HG03135 (cell line): ENCODE data around the gene S1PR3.
"Not testable (repeated sequence)": the region's sequence is repeated elsewhere in the genome, so short reads cannot be mapped to it uniquely, and the experiment has no call there.

Experiments used
- ATAC-seq: cut with Tn5 transposase; IDR thresholded peaks from one replicate; pipeline ENCODE4 v1.9.1; 2021; ENCODE audit warnings: mild to moderate bottlenecking, moderate library complexity; ENCODE audit not compliant: unreplicated experiment

The S1PR3 gene

DNA sequence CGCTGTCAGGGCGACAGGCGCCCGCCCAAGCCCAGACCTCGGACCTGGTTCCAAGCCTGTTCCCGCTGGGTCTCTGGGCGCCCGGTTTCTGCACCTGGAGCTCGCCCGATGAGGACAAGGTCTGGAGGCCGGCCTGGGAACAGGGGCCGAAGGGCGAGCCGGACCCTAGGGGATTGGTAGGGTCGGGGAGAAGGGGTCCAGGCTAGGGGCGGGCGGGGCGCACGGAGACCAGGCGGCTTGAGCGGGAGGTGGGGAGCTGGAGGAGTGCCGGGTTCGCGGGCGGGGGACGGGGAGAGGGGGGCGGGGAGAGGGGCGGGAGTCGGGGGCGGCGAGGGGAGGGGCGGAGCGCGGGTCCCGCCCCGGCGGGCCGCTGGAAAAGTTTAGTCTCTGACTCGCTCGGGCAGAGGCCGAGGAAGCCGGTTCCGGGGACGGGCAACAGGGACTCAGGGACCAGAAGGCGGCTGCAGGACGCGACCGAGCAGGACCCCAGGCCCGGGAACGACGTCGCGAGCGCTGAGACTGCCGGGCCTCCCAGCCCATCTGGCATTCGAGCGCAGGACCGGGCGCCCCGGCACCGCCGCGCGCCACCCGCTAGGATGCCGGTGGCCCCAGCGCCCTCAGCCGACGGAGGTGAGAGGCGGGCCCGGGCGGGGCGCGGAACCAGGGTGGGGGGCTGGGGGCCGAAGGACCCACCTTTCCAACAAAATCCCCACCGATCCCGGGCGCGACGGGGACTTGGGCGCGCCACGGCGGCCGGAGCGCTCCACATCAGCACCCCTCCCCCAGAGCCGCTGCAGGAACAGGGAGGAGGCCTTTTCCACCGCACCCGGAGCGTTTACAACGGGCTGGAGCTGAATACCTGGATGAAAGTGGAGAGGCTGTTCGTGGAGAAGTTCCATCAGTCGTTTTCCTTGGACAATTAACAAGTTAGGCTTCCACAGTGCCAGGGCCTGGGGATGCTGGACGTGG is at the start of gene S1PR3:
Gene S1PR3, plus strand, starts transcription at position 403 of the 969 bp plus-strand sequence. CDS start 9,733 bp downstream, outside the sequence.
- no peak for ATAC-seq

DNA sequence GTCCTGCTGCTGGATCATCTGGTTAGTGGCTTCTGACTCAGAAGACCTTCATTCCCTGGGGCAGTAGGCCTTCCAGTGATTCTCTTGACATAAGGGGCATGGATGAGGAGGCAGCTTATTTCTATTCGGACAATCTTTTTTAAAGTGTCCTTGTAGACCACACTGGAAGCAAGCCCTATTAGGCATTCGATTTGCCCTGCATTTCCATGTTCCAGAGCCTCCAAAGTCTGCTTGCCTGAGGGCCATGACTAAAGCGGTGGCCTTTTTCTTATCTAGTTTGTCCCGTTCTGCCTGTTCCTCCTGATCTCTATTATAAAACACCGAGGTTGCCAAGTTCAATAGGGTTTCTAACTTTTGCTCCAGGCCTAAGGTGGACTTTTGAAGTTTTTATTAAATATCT is 49.7 kb upstream of the S1PR3 start:
- not testable (repeated sequence) for ATAC-seq

DNA sequence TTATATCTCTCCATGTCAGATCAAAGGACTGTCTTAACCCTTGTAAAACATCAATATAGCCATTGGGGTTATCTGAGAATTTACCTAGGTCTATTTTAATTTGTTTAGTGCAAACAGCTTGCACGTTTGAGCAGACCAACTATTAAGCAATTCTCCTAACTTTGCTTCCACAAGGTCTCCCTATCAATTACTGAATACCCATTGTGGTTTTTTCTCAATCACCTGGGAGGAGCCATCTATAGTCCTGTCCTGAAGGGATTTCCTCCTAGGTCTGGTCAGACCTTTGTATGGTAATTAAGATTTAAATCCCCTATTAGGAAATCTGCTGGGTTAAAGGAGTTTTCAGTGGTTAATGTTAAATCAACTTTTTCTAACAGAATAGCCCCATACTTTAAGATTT is 48.9 kb upstream of the S1PR3 start:
- ATAC-seq = no peak

DNA sequence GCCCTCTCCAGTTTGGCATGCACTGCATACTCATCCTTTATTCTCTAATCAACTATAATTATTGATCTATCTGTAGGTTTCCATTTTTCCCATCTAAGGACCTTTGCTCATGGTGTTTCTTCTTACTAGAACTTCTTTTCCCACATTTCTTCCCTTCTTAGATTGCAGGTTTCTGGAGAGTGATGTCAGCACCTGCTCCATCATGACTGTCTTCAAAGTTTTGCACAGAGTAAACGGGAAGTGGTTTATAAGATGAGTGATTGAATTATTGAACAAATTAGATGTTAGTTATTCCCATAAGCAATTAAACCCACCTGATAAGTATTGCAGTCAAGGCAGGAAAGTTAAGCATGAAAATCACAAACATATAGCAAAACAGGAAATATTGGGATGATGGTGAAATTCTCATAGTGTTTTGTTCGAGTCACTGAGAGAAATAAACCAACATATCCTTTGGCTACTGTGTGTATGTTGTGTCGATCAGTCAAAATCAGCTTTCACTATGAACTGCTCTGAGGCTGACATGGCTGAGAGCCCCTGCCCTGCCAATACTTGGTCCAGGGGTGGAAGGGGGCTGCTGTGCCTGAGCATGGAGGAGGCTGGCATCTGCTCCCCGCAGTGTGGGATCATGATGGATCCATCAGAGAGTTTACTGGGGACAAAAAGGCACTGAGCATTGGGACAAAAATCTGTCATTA is 45.5 kb upstream of the S1PR3 start:
- ATAC-seq = no peak

DNA sequence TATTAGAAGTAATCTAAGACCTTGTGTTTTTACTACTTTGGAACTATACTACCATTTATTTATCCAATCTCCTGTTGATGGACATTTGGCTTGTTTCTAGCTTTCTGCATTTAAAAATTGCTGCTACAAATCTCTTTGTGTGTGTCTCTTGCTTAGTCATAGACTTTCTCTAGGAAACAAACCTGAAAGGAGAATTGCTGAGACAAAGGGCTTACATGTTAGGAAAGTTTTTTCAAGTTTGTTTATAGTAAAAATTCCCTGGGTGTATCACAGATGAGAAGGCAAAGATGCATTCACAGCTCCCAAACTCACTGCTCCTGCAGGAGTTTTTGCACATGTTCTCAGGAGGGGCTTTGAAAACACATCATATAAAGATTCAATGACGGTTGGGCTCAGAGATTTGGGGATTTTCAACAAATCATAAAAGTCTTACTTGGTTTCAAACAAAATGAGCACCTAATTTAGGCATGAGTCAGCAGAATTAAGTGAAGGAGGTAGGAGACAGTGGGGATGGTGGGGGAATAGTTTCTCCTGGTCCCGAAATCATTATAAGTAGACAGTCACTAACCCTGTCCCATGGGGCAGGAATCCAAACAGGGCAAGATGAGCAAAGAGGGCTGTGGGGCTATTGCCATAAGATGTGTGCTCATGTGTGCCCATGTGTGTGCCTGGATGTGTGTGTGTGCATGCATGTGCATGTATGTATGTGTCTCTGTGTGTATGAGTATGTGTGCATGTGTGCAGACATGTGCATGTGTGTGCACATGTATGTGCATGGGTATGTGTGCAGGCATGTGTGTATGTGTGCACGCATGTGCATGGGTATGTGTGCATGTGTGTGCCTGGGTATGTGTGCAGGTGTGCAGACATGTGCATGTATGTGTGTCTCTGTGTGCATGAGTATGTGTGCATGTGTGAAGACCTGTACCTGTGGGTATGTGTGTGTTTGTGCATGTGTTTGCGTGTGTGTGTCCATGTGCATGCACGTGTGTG is 43.4 kb upstream of the S1PR3 start:
- ATAC-seq = no peak

DNA sequence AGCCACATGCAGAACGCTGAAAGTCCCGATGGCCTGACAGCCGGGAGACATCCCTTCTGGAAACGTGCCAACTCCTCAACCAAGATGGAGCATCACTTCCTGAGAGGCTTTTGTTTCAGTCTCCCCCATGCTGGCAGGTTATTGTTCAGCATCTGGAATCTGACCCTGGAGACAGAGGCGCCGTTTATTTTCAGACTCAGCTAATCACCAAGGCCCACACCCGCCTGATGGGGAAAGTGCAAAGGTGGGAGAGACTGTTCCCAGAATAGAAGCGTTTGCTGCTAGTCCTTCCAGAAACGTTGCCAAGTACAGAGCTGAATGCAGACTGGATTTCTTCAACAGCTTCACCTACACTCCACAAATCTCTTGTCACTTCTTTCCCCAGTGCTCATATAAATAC is 41.8 kb upstream of the S1PR3 start:
- ATAC-seq = no peak

DNA sequence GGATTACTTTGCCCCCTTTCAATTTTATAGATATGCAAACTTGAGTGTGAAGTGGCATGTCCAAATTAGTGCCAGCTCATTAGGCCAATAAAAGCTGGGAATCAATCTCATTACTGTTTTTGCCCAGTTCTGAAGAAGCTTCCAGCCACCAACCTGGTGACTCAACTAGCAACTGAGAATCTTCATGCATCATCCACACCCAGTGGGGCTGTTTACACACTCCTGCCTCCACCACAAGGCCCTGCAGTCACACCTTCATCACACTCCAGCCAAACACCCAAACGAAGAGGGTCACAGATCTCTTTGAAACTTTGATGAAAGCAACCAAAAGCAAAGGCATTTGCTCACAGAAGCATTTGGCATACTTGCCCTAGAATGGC is 41.3 kb upstream of the S1PR3 start:
- no peak for ATAC-seq

DNA sequence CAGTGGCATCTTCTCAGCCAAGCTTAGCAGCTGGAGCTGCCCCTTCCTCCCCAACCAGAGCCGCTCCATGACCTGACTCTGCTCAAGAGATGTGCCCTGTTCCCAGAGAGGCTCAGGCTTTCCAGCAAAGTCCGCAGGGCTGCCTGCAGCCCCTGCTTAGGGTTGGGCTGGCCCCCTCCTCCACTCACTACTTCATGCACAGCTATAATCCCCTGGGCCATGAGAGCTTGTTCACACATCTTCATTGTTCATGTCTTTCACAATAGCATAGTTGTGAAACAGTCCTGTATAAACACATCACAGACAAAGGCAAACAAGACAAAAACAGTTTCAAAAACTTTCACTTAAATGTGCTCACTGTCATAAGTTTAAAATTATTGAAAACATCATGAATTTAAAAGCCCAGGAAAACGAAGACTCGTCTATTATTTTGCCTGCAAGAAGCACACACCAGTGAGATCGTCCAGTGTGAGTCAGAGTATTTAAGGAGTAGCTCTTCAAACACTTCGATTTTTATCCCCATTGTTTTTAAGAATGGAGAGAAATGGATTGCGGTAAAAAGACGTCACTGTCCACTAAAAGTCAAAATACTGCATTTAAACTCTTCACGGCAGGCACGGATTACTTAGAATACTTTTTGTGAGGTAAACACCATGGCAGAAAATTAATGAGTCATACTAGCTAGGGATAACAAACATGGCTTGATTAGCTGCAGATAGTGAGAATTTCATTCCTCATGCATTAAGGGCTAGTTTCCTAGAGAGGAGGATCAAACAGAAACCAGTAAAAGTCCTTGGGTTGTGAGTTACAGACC is 40.7 kb upstream of the S1PR3 start:
- no peak for ATAC-seq

GRCh38 chr9:88951155-88951542 is 40.1 kb upstream of the S1PR3 start:
- ATAC-seq = no peak

DNA sequence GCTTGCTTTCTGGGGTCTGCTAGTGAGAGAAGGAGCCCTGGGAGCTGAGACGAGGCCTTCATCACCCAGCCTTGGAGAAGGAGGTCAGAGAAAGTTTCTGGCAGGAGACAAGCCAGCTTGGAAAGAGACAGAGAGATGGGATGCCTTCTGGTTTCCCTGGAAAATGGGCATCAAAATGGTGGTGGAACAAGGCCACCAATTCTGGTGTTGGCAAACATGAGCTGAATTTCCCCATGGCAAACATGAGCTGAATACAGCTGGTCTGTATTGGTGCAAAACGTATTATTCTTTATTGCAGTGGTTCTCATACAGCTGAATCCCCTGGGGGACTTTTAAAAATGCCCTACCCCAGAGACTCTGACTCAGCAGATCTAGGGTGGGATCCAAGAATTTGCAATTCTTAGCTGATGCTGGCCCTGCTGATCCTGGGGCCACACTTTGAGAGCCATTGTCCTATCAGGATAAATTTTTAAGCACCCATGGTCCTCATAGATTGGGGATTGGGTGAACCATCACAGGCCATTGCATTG is 39.1 kb upstream of the S1PR3 start:
- no peak for ATAC-seq

- ATAC-seq = no peak
Observed at GRCh38 chr9:88952976-88953375, 38.3 kb upstream of the S1PR3 start.

GRCh38 chr9:88953381-88954029 is 37.8 kb upstream of the S1PR3 start:
- no peak for ATAC-seq

DNA sequence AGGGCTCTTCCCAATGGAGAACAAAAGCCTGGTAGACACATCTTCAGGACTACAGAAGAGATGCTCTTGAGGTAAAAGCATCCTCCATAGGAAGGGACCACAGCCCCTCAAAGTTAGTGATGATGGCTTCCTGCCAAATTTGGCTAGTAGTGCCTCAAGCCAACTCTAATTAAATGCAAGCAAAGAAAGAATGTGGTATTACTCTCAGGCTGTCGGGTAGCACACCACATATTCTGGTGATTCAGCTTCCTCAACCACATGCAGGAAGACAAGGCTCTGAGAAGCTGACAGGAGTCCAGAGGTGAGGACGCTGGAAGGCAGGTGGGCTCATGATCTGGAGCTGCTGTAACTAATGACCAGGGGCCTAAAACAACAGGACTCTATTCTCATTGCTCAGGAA is 37.2 kb upstream of the S1PR3 start:
- no peak for ATAC-seq

DNA sequence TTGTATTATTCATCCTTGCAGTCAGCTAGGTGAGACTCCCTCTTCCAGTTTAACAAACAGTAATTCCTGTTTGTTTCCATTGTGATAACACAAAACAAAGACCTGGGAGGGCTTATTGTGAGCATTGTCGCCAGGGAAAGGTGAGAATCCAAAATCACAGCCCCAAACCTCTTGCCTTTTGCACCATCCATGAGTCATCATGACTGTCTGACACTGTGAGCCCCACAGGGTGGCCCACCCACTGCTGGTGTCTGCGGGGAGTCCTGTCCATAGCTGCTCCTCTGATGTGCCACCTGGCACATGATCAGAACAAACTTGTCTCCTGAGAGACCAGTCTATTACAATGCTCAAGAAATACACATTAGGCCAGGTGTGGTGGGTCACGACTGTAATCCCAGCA is 33.7 kb upstream of the S1PR3 start:
- ATAC-seq = no peak

- ATAC-seq = no peak
Observed at GRCh38 chr9:88959727-88960469, 31.4 kb upstream of the S1PR3 start.

GRCh38 chr9:88960632-88961031 is 30.6 kb upstream of the S1PR3 start:
- no peak for ATAC-seq

GRCh38 chr9:88965473-88965872 is 25.8 kb upstream of the S1PR3 start:
- no peak for ATAC-seq

- ATAC-seq = no peak
Observed at GRCh38 chr9:88966894-88967676, 24.2 kb upstream of the S1PR3 start.
